PFSK-1 (cell line): ENCODE results near the gene GPBP1.

Source experiments
- FOXP2 ChIP-seq: optimal IDR thresholded peaks from 2 replicates; pipeline ENCODE3; 2011; ENCODE audit warnings: borderline replicate concordance, control low read depth, inconsistent platforms; ENCODE audit not compliant: insufficient read depth; ENCODE audit errors: extremely low read length, extremely low read depth
- POLR2AphosphoS5 ChIP-seq: IDR thresholded peaks from 2 replicates; pipeline ENCODE4 v1.6.1; 2012; ENCODE audit warnings: low read depth, mild to moderate bottlenecking, control low read depth, low read length, moderate library complexity
- REST ChIP-seq, 2 experiments: IDR thresholded peaks; 2 replicates each; pipeline versions ENCODE4 v1.6.1 to v1.8.0; 2011 to 2012; ENCODE audit warnings: low read depth in 2 of 2, low read length in 2 of 2, control low read depth in 1 of 2, inconsistent platforms in 1 of 2, mild to moderate bottlenecking in 1 of 2, moderate library complexity in 1 of 2; ENCODE audit not compliant: insufficient read depth in 1 of 2
- SIN3A ChIP-seq: IDR thresholded peaks from 2 replicates; pipeline ENCODE4 v1.6.1; 2012; ENCODE audit warnings: mild to moderate bottlenecking, low read length, moderate library complexity, borderline replicate concordance; ENCODE audit not compliant: insufficient read depth
- TAF1 ChIP-seq: IDR thresholded peaks from 2 replicates; pipeline ENCODE4 v1.6.1; 2012; ENCODE audit warnings: low read length, control low read depth, borderline replicate concordance; ENCODE audit not compliant: insufficient read depth

GPBP1 gene

GRCh38 chr5:57210633-57211032 is 36.8 kb downstream of the GPBP1 start:
- no peak for TF ChIP-seq REST (IDR thresholded peaks at IDR 0.05; ENCODE audit: insufficient read depth in 1 of 2, low read depth in 2 of 2, low read length in 2 of 2)
- no peak for TF ChIP-seq FOXP2
- TF ChIP-seq TAF1: no peak
- no peak for TF ChIP-seq SIN3A
- TF ChIP-seq POLR2AphosphoS5: no peak

DNA sequence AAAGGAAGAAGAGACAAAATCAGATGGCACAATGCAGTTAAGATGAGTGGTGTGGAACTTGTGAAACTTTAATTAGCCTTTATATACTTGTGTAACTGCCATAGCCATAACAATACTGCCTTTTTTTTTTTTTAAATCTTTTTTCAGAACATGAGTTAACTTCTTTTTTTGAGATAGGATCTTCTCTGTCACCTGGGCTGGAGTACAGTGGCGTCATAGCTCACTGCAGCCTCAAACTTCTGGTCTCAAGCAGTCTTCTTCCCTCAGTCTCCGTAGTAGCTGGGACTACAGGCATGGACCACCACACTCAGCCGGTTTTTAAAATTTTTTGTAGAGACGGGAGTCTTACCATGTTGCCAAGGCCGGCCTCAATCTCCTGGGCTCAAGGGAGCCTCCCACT is 37.2 kb downstream of the GPBP1 start:
- TF ChIP-seq POLR2AphosphoS5 (no peak), SIN3A (no peak), TAF1 (no peak), REST (IDR thresholded peaks at IDR 0.05; ENCODE audit: insufficient read depth in 1 of 2, low read depth in 2 of 2, low read length in 2 of 2) (no peak), FOXP2 (no peak)

- no peak for TF ChIP-seq POLR2AphosphoS5
These were observed 41.9 kb downstream of the GPBP1 start for GRCh38 chr5:57215629-57216195.

DNA sequence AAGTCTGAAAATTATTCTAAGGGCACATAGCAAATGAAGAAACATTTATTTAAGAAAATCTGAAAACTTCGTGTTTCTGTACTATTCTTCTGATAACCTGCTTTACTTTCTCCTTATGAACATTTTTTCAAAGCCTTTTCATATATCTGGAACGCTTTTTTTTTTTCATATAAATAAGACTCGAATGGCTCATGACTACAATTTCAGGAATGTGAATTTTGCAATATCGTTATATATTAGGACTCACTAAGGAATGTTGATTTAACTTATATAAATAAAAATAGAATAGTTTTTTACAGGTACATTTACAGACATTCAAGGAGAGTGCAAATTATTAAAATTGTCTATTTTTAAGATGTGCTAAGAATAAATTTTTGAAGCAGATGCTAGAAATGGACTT is 42.9 kb downstream of the GPBP1 start:
- no peak for TF ChIP-seq REST (IDR thresholded peaks at IDR 0.05; ENCODE audit: insufficient read depth in 1 of 2, low read depth in 2 of 2, low read length in 2 of 2)
- no peak for TF ChIP-seq POLR2AphosphoS5
- TF ChIP-seq SIN3A: no peak
- TF ChIP-seq FOXP2: no peak
- TF ChIP-seq TAF1: no peak

DNA sequence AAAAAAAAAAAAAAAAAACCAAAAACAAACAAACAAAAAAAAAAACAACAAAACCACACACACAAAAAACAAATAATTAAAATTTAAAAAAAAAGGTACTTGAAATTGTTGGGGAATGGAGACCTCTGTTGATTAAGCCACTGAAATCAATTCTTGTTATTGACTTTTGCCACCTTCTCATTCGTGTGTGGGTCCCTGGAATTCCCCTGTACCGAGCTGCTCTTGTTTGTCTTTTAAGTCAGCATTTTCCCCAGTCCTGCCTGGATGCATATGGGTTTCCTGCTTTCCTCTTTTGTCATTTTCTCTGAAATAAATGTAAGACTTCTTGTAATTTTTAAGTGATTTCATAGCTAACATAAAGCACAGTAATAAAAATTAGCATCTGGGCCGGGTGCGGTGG is 45.5 kb downstream of the GPBP1 start:
- no peak for TF ChIP-seq REST (IDR thresholded peaks at IDR 0.05; ENCODE audit: insufficient read depth in 1 of 2, low read depth in 2 of 2, low read length in 2 of 2)
- no peak for TF ChIP-seq POLR2AphosphoS5
- no peak for TF ChIP-seq SIN3A
